ENCODE results near the gene ARHGEF4. TPM values are rescaled to one million over a fixed set of nuclear protein-coding genes. Genes with fewer than 3 reads are reported as not detected.
"Not testable (repeated sequence)": the region's sequence is repeated elsewhere in the genome, so short reads cannot be mapped to it uniquely, and the experiment has no call there.

Gene ARHGEF4
- total and polyA plus RNA-seq, 10 donors: 0.19 to 0.88 (median 0.46) TPM; not detected in 2

GRCh38 chr2:130985831-130986649 is 149.3 kb downstream of the ARHGEF4 start:
- peaks cover 0 to 23% (median 13%) of the 10 kb centered on the region in 6 donors for H3K4me1 ChIP-seq
- H3K4me3 ChIP-seq: no peak overlapping the region
- TF ChIP-seq CTCF (IDR thresholded peaks at IDR 0.05 in 8 of 11, conservative IDR thresholded peaks at IDR 0.05 in 3 of 11): no peak
- no peak for TF ChIP-seq POLR2AphosphoS5 (IDR thresholded peaks at IDR 0.05)
- no peak for TF ChIP-seq POLR2A (IDR thresholded peaks at IDR 0.05)
- WGBS, 5 donors: 84 to 94% (median 90%) methylated on average over 14 to 15 of the region's 15 CpGs
- H3K27me3 ChIP-seq (replicated peaks in 1 of 7): peaks cover 0 to 11% (median 0%) of the 10 kb centered on the region in 7 donors
- peak overlapping the region in 2 of 8 donors; percentile 11 to 60 for H3K27ac ChIP-seq
- no peak for DNase-seq
- no peaks in the 10 kb centered on the region for H3K36me3 ChIP-seq
- H3K9me3 ChIP-seq: peaks cover 0 to 8% (median 0%) of the 10 kb centered on the region in 8 donors
- intact Hi-C loops (cut with DNase I; ENCODE audit: low total_unique reads): no loop called here

- Histone ChIP-seq H3K4me3 (no peak overlapping the region), H3K27me3 (replicated peaks in 1 of 7) (peaks cover 0 to 11% (median 0%) of the 10 kb centered on the region in 7 donors), H3K9me3 (peaks cover 0 to 8% (median 0%) of the 10 kb centered on the region in 8 donors), H3K4me1 (peaks cover 0 to 23% (median 13%) of the 10 kb centered on the region in 6 donors), H3K36me3 (no peaks in the 10 kb centered on the region), H3K27ac (no peak overlapping the region)
- no peak for DNase-seq
- intact Hi-C loops (cut with DNase I; ENCODE audit: low total_unique reads): no loop called here
- 82 to 93% (median 90%) methylated on average over 9 to 11 of the region's 11 CpGs for WGBS, 5 donors
- TF ChIP-seq POLR2AphosphoS5 (IDR thresholded peaks at IDR 0.05): no peak
- TF ChIP-seq CTCF (IDR thresholded peaks at IDR 0.05 in 8 of 11, conservative IDR thresholded peaks at IDR 0.05 in 3 of 11): no peak
- no peak for TF ChIP-seq POLR2A (IDR thresholded peaks at IDR 0.05)
These were observed 150.3 kb downstream of the ARHGEF4 start for GRCh38 chr2:130986890-130987493.

- Histone ChIP-seq H3K9me3 (peaks cover 0 to 8% (median 0%) of the 10 kb centered on the region in 8 donors), H3K4me3 (no peak overlapping the region), H3K27me3 (replicated peaks in 1 of 7) (peaks cover 0 to 11% (median 0%) of the 10 kb centered on the region in 7 donors), H3K27ac (no peak overlapping the region), H3K4me1 (peaks cover 0 to 23% (median 13%) of the 10 kb centered on the region in 6 donors), H3K36me3 (no peaks in the 10 kb centered on the region)
- no peak for DNase-seq
- WGBS, 5 donors: 68 to 77% (median 72%) methylated on average over 15 of the region's 15 CpGs
- no peak for TF ChIP-seq POLR2A (IDR thresholded peaks at IDR 0.05)
- no peak for TF ChIP-seq POLR2AphosphoS5 (IDR thresholded peaks at IDR 0.05)
- TF ChIP-seq CTCF (IDR thresholded peaks at IDR 0.05 in 8 of 11, conservative IDR thresholded peaks at IDR 0.05 in 3 of 11): no peak
- intact Hi-C loops (cut with DNase I; ENCODE audit: low total_unique reads): no loop called here
These were observed 151.1 kb downstream of the ARHGEF4 start for GRCh38 chr2:130987519-130988425.

GRCh38 chr2:130991446-130991845 is 154.7 kb downstream of the ARHGEF4 start:
- H3K9me3 ChIP-seq; DNase-seq; H3K36me3 ChIP-seq; H3K27ac ChIP-seq; intact Hi-C loops (cut with DNase I; ENCODE audit: low total_unique reads); H3K4me1 ChIP-seq; H3K4me3 ChIP-seq: not testable (repeated sequence)
- H3K27me3 ChIP-seq (replicated peaks in 1 of 7): peaks cover 0 to 20% (median 0%) of the 10 kb centered on the region in 7 donors
- 93 to 100% (median 95%) methylated on average over 4 to 32 of the region's 32 CpGs for WGBS, 5 donors

GRCh38 chr2:130992003-130992402 is 155.3 kb downstream of the ARHGEF4 start:
- H3K36me3 ChIP-seq; intact Hi-C loops (cut with DNase I; ENCODE audit: low total_unique reads); DNase-seq; H3K9me3 ChIP-seq; H3K27ac ChIP-seq; H3K4me1 ChIP-seq; H3K4me3 ChIP-seq: not testable (repeated sequence)
- peaks cover 0 to 20% (median 0%) of the 10 kb centered on the region in 7 donors for H3K27me3 ChIP-seq (replicated peaks in 1 of 7)
- WGBS, 5 donors: 94 to 97% (median 94%) methylated on average over 9 to 10 of the region's 10 CpGs

Data from spleen (tissue), 11 donors.